ENCODE measurements around the gene KRTAP13-2. TPM values are rescaled to one million over a fixed set of nuclear protein-coding genes. Genes with fewer than 3 reads are reported as not detected.

KRTAP13-2 gene
- total RNA-seq, 4 donors from 2014 or later, result not detected

DNA sequence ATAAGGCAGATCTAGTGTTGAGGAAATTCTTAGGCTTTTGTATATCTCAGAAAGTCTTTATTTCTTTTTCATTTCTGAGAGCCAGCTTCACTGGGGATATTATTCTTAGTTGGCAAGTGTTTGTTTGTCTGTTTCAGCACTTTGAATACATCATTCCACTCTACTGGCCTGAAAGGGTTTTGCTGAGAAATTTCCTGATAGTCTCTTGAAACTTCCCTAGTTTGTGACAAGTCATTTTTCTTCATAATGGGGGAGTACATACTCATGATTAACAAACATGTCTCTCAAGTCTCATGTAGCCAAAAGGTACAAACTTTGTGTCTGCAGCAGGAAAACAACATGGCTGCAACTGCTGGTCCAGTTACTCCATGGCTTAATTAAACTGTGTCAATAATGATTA is 45.7 kb downstream of the KRTAP13-2 start:
- Histone ChIP-seq H3K27me3 (no peaks in the 10 kb centered on the region), H3K9me3 (no peaks in the 10 kb centered on the region), H3K4me1 (no peaks in the 10 kb centered on the region), H3K27ac (no peak overlapping the region), H3K36me3 (no peaks in the 10 kb centered on the region), H3K4me3 (replicated peaks in 1 of 3) (no peak overlapping the region)
- TF ChIP-seq, protein P1, sequence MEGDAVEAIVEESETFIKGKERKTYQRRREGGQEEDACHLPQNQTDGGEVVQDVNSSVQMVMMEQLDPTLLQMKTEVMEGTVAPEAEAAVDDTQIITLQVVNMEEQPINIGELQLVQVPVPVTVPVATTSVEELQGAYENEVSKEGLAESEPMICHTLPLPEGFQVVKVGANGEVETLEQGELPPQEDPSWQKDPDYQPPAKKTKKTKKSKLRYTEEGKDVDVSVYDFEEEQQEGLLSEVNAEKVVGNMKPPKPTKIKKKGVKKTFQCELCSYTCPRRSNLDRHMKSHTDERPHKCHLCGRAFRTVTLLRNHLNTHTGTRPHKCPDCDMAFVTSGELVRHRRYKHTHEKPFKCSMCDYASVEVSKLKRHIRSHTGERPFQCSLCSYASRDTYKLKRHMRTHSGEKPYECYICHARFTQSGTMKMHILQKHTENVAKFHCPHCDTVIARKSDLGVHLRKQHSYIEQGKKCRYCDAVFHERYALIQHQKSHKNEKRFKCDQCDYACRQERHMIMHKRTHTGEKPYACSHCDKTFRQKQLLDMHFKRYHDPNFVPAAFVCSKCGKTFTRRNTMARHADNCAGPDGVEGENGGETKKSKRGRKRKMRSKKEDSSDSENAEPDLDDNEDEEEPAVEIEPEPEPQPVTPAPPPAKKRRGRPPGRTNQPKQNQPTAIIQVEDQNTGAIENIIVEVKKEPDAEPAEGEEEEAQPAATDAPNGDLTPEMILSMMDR (IDR thresholded peaks at IDR 0.05), result no peak
- intact Hi-C loops (cut with DNase I), result no loop called here
- no peak for DNase-seq

Small RNA genes within 50 kb of the gene (microRNA-seq; reads per million reads assigned to microRNA genes)
- gene MIR4327, result not detected

Small RNA genes within 50 kb of the gene (small RNA-seq; reads per million reads assigned to genes)
- gene KRTAP23-1 (not detected), gene MIR4327 (not detected)

Other genes starting within 250 kb of the KRTAP13-2 start
- not detected for gene CLDN17, start 205.5 kb downstream of the KRTAP13-2 start, total RNA-seq
- gene CLDN8, start 156.2 kb downstream of the KRTAP13-2 start, total RNA-seq, result 10 to 100 TPM in 3 of 4 donors, 1 to 10 TPM in 1; 8.9 to 55.6 (median 32.6) TPM
- not detected for gene KRTAP24-1, start 89.3 kb downstream of the KRTAP13-2 start, total RNA-seq
- gene KRTAP25-1, start 82.8 kb downstream of the KRTAP13-2 start, total RNA-seq, result not detected
- not detected for gene KRTAP26-1, start 52.0 kb downstream of the KRTAP13-2 start, total RNA-seq
- not detected for gene KRTAP27-1, start 34.6 kb downstream of the KRTAP13-2 start, total RNA-seq
- not detected for gene KRTAP23-1, start 23.7 kb downstream of the KRTAP13-2 start, total RNA-seq
- gene KRTAP13-1, start 23.8 kb upstream of the KRTAP13-2 start, total RNA-seq, result not detected
- not detected for gene KRTAP13-3, start 53.7 kb upstream of the KRTAP13-2 start, total RNA-seq
- not detected for gene KRTAP13-4, start 57.9 kb upstream of the KRTAP13-2 start, total RNA-seq
- gene KRTAP15-1, start 68.0 kb upstream of the KRTAP13-2 start, total RNA-seq, result not detected
- not detected for gene KRTAP19-1, start 108.1 kb upstream of the KRTAP13-2 start, total RNA-seq
- not detected for gene KRTAP19-2, start 115.2 kb upstream of the KRTAP13-2 start, total RNA-seq
- gene KRTAP19-3, start 119.7 kb upstream of the KRTAP13-2 start, total RNA-seq, result not detected
- gene KRTAP19-4, start 124.9 kb upstream of the KRTAP13-2 start, total RNA-seq, result not detected
- not detected for gene KRTAP19-5, start 129.9 kb upstream of the KRTAP13-2 start, total RNA-seq
- not detected for gene KRTAP19-6, start 169.6 kb upstream of the KRTAP13-2 start, total RNA-seq
- gene KRTAP19-7, start 189.0 kb upstream of the KRTAP13-2 start, total RNA-seq, result not detected
- gene KRTAP22-2, start 218.1 kb upstream of the KRTAP13-2 start, total RNA-seq, result not detected
- not detected for gene KRTAP6-3, start 220.2 kb upstream of the KRTAP13-2 start, total RNA-seq
- not detected for gene KRTAP6-2, start 226.6 kb upstream of the KRTAP13-2 start, total RNA-seq
- not detected for gene KRTAP22-1, start 228.8 kb upstream of the KRTAP13-2 start, total RNA-seq
- gene KRTAP6-1, start 241.7 kb upstream of the KRTAP13-2 start, total RNA-seq, result not detected
- gene KRTAP20-1, start 244.2 kb upstream of the KRTAP13-2 start, total RNA-seq, result not detected
- not detected for gene KRTAP20-4, start 248.4 kb upstream of the KRTAP13-2 start, total RNA-seq